ENCODE results near the gene CYP2R1. TPM values are rescaled to one million over a fixed set of nuclear protein-coding genes. Genes with fewer than 3 reads are reported as not detected.

CYP2R1 gene
- total RNA-seq, 2 experiments from 2014 or later, result 11.7 to 16.6 TPM

GRCh38 chr11:14842002-14842401, 50.0 kb downstream of the CYP2R1 start:
- peaks cover 2% of the 10 kb centered on the region for H3K9me3 Mint-ChIP-seq (ENCODE audit: low read depth)
- ATAC-seq, result no peak

GRCh38 chr11:14835496-14836492, 56.2 kb downstream of the CYP2R1 start:
- ATAC-seq (no peak), DNase-seq (no peak)
- H3K27ac Mint-ChIP-seq, result no peak overlapping the region
- peaks cover 2% of the 10 kb centered on the region for H3K4me1 Mint-ChIP-seq
- peaks cover 2% of the 10 kb centered on the region for H3K9me3 Mint-ChIP-seq (ENCODE audit: low read depth)
- no peak overlapping the region for H3K4me3 Mint-ChIP-seq
- no peaks in the 10 kb centered on the region for H3K27me3 Mint-ChIP-seq
- CTCF ChIA-PET, result interaction anchor here (0.6 kb wide), 1 partner anchor 28 kb away, joined by 3 read pairs; no protein-coding TSS in a partner anchor
- peaks cover 64% of the 10 kb centered on the region for H3K36me3 Mint-ChIP-seq

More at GRCh38 chr11:14842002-14842401, 50.0 kb downstream of the CYP2R1 start:
- Mint-ChIP-seq H3K4me1 (no peaks in the 10 kb centered on the region), H3K27ac (no peak overlapping the region), H3K27me3 (no peaks in the 10 kb centered on the region), H3K36me3 (peaks cover 70% of the 10 kb centered on the region), H3K4me3 (no peak overlapping the region)
- no peak for DNase-seq
- CTCF ChIA-PET, result no interaction called here

Other genes with a start within 250 kb of the CYP2R1 start
- 10 to 100 TPM; 81.3 to 92.2 TPM for gene PDE3B, start 248.4 kb downstream of the CYP2R1 start, total RNA-seq
- gene CALCA, start 80.1 kb upstream of the CYP2R1 start, total RNA-seq, result not detected
- gene CALCB, start 181.4 kb upstream of the CYP2R1 start, total RNA-seq, result 1 to 10 TPM in 1 of 2 experiments, under 1 TPM in 1; 0.91 to 1.4 TPM
- gene INSC, start 222.7 kb upstream of the CYP2R1 start, total RNA-seq, result under 1 TPM; 0.49 to 0.61 TPM